Measurements from ENCODE around the gene FAM181B.
A peak's percentile ranks its signal among the peaks of the same experiment; 100 is the strongest.

DNA sequence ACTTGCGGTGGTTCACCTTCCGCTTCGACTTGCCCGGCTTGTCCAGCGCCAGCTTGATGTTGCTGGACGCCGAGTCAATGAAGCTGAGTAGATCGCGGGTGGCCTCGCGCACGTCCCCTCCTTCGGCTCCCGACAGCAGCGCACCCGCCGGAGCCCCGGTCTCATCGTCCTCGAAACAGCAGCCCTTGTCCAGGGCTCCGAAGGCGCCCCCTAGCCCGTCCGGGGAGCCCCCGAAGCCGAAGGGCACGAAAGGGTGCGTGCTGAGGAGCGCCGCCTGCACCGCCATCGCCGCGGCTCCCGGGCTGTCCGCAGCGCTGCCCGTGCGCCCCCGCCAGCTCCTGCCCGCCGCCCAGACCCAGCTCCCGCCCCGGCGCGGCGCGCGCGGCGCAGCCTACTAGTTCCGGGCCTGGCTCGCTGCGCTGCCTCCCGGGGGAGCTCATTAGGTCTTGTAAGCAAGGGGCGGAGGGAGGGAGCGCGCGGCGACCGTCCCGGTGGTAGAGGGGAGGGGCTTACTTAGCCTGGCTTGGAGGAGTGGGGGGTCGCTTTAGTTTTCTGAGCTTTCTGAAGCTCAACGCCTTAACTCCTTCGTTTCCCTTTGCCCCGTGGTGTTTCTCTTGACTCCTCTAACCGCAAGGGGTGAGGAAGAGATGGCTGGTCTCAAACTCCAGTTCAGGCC lies at the start of gene FAM181B:
- TF ChIP-seq, protein P1, sequence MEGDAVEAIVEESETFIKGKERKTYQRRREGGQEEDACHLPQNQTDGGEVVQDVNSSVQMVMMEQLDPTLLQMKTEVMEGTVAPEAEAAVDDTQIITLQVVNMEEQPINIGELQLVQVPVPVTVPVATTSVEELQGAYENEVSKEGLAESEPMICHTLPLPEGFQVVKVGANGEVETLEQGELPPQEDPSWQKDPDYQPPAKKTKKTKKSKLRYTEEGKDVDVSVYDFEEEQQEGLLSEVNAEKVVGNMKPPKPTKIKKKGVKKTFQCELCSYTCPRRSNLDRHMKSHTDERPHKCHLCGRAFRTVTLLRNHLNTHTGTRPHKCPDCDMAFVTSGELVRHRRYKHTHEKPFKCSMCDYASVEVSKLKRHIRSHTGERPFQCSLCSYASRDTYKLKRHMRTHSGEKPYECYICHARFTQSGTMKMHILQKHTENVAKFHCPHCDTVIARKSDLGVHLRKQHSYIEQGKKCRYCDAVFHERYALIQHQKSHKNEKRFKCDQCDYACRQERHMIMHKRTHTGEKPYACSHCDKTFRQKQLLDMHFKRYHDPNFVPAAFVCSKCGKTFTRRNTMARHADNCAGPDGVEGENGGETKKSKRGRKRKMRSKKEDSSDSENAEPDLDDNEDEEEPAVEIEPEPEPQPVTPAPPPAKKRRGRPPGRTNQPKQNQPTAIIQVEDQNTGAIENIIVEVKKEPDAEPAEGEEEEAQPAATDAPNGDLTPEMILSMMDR (IDR thresholded peaks at IDR 0.05) = no peak
- TF ChIP-seq EZH2phosphoT487 (IDR thresholded peaks at IDR 0.05) (peak; percentile 25), EZH2 (IDR thresholded peaks at IDR 0.05) (no peak)

All from neural progenitor cell (in vitro differentiated cells).